Panc1 (cell line): Measurements from ENCODE around the gene MARCHF9. TPM values are rescaled to one million over a fixed set of nuclear protein-coding genes. Genes with fewer than 3 reads are reported as not detected.

Source experiments
- ATAC-seq: fragments of 200-7000 bp; cut with Tn5 transposase; 2 replicates; pipeline ENCODE4 v1.9.1; 2020; ENCODE audit warnings: mild to moderate bottlenecking, moderate library complexity
- BruUV-seq: library from RNA; stranded (reverse); fragments of 400-500 nt; replicated peaks from 2 replicates; lab custom pipeline; 2021; lab: Mats Ljungman, UMichigan
- CTCF ChIA-PET: fragments of 300-600 bp; sonication (Branson Sonifier 250); formaldehyde crosslinking; loops from one replicate; lab custom pipeline; 2022; ENCODE audit warnings: antibody characterized with exemption; lab: Charles Lee
- POLR2A ChIA-PET: fragments of 300-600 bp; sonication (Branson Sonifier 250); formaldehyde crosslinking; loops from one replicate; lab custom pipeline; 2022; ENCODE audit warnings: antibody characterized with exemption; lab: Charles Lee
- DNase-seq: peaks from one replicate; pipeline ENCODE4 v3.0.0-alpha.2; 2010; ENCODE audit warnings: low read depth, low spot score
- H3K27ac ChIP-seq: 2 replicates; pipeline ENCODE4 v1.5.1; 2011; ENCODE audit warnings: mild to moderate bottlenecking, low read length, inconsistent platforms
- H3K27me3 ChIP-seq: fragments of 200-500 bp; sonication (Bioruptor generic); 2 replicates; pipeline ENCODE4 v1.6.0; 2014; ENCODE audit warnings: low read length, inconsistent platforms; ENCODE audit not compliant: control insufficient read depth, insufficient read depth
- H3K36me3 ChIP-seq: fragments of 200-500 bp; sonication (Bioruptor generic); 2 replicates; pipeline ENCODE4 v1.5.1; 2014; ENCODE audit warnings: inconsistent platforms, mild to moderate bottlenecking, low read length, moderate library complexity; ENCODE audit not compliant: control insufficient read depth, insufficient read depth
- H3K4me1 ChIP-seq: 2 replicates; pipeline ENCODE4 v1.5.1; 2011; ENCODE audit warnings: inconsistent platforms, mild to moderate bottlenecking, low read length, moderate library complexity; ENCODE audit not compliant: control insufficient read depth, insufficient read depth
- H3K4me3 ChIP-seq, 2 experiments: 2 replicates each; pipeline ENCODE4 v1.5.1; 2011 to 2012; ENCODE audit warnings: low read depth in 2 of 2, low read length in 2 of 2, mild to moderate bottlenecking in 2 of 2, inconsistent platforms in 1 of 2, moderate library complexity in 1 of 2
- H3K9me3 ChIP-seq: fragments of 200-500 bp; sonication (Bioruptor generic); 2 replicates; pipeline ENCODE4 v1.5.1; 2014; ENCODE audit warnings: low read depth, mild to moderate bottlenecking, inconsistent platforms, low read length, moderate library complexity; ENCODE audit not compliant: control insufficient read depth, insufficient read depth
- CTCF ChIP-seq: fragments of 450-650 bp; IDR thresholded peaks from 2 replicates; pipeline ENCODE4 v1.5.1; 2017; ENCODE audit warnings: mild to moderate bottlenecking
- POLR2AphosphoS5 ChIP-seq: IDR thresholded peaks from 2 replicates; pipeline ENCODE4 v1.6.1; 2012; ENCODE audit warnings: mild to moderate bottlenecking, low read depth, low read length, moderate library complexity
- REST ChIP-seq, 2 experiments: IDR thresholded peaks; 2 replicates each; pipeline ENCODE4 v1.6.1; 2011 to 2012; ENCODE audit warnings: low read depth in 2 of 2, control low read depth in 1 of 2, low read length in 1 of 2, mild to moderate bottlenecking in 1 of 2, moderate library complexity in 1 of 2; ENCODE audit not compliant: insufficient read depth in 1 of 2
- SIN3A ChIP-seq: IDR thresholded peaks from 2 replicates; pipeline ENCODE4 v1.6.1; 2012; ENCODE audit warnings: low read depth, mild to moderate bottlenecking, low read length, moderate library complexity, borderline replicate concordance; ENCODE audit not compliant: insufficient read depth
- TCF7L2 ChIP-seq: IDR thresholded peaks from 2 replicates; pipeline ENCODE4 v1.6.1; 2011; ENCODE audit warnings: mild to moderate bottlenecking, low read depth, low read length, inconsistent platforms
- in situ Hi-C: cut with HindIII; loops from 2 replicates; pipeline ENCODE4 v1.10.0; 2016; ENCODE audit warnings: low sequenced_read_pairs, low pct_unique_long_range_greater_than_20kb
- intact Hi-C: fragments of 100-400 bp; cut with micrococcal nuclease; formaldehyde crosslinking; loops from one replicate; pipeline ENCODE4 v1.10.0; 2022; ENCODE audit not compliant: unreplicated experiment
- total RNA-seq: library from RNA; stranded (reverse); gene quantifications from one replicate; pipeline ENCODE4 v1.2.1, GENCODE V29; 2021; ENCODE audit not compliant: unreplicated experiment

MARCHF9 gene
- total RNA-seq, 1 experiment from 2014 or later = 2.3 TPM

DNA sequence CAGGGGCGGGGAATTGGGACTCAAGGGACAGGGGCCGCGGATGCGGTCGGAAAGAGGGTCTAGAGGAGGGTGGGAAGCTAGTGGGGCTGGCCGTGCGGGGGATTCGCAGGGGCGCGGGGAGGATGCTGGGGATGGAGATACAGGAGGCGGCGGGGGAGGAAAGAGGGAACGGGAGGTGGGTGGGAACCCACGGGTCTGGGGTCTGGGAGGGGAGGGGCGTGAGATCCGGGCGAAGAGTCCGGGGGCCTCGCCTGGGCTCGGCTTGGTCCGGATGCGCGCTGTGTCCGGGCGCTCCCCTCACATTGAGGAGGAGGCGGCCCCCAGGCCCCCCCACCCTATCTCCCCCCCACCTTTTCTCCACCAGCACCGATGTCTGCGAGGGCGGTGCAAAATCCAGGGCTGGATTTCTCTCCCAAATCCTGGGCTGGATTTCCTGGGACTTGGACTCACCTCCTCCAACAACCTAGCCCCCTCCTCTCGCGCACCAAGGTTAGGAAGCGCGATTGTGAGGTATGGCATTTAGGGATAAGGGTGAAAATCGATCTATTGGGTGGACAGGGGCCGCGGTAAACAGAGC is 16.2 kb upstream of the MARCHF9 start, which contains the start of gene AGAP2:
Gene AGAP2, minus strand, starts transcription at position 82 of the 577 bp plus-strand sequence. CDS start 496 bp downstream, outside the sequence.
- DNase-seq (no peak), ATAC-seq (no peak)
- TF ChIP-seq REST (IDR thresholded peaks at IDR 0.05; ENCODE audit: insufficient read depth in 1 of 2, low read depth in 2 of 2, low read length in 1 of 2) (no peak), CTCF (no peak), SIN3A (no peak), POLR2AphosphoS5 (no peak), TCF7L2 (no peak)
- BruUV-seq = no TSS peak
- no peaks in the 10 kb centered on the region; the same call in 1 of the 2 replicates for H3K27me3 ChIP-seq
- in situ Hi-C loops (no loop called here), intact Hi-C loops (loop anchor here (5.0 kb wide), 1 partner anchor 156 kb away; no protein-coding TSS in a partner anchor)
- peaks cover 7% of the 10 kb centered on the region; the same call in 1 of the 2 replicates for H3K4me1 ChIP-seq
- H3K36me3 ChIP-seq = peaks cover 3% of the 10 kb centered on the region; the same call in 1 of the 2 replicates
- no peaks in the 10 kb centered on the region for H3K9me3 ChIP-seq
- CTCF ChIA-PET = interaction anchor here (3.4 kb wide), 1 partner anchor 13 kb away, joined by 10 read pairs; no protein-coding TSS in a partner anchor
- POLR2A ChIA-PET = no interaction called here
- no peak within 1 kb of the TSS for H3K27ac ChIP-seq
- peak within 1 kb of the TSS; percentile 38 to 54 for H3K4me3 ChIP-seq

- no peak for ATAC-seq
- no peak for TF ChIP-seq CTCF
- TF ChIP-seq POLR2AphosphoS5 = no peak
- no peak overlapping the region for H3K4me3 ChIP-seq
Measured at GRCh38 chr12:57739387-57739786, 15.5 kb upstream of the MARCHF9 start.

More at GRCh38 chr12:57739387-57739786, 15.5 kb upstream of the MARCHF9 start:
- Histone ChIP-seq H3K4me1 (peaks cover 14% of the 10 kb centered on the region), H3K9me3 (no peaks in the 10 kb centered on the region), H3K27me3 (no peaks in the 10 kb centered on the region; the same call in 1 of the 2 replicates), H3K36me3 (peaks cover 3% of the 10 kb centered on the region; the same call in 1 of the 2 replicates), H3K27ac (no peak overlapping the region)
- in situ Hi-C loops = no loop called here
- ChIA-PET CTCF (interaction anchor here (3.4 kb wide), 1 partner anchor 13 kb away, joined by 10 read pairs; no protein-coding TSS in a partner anchor), POLR2A (no interaction called here)
- DNase-seq = no peak
- intact Hi-C loops = loop anchor here (5.0 kb wide), 1 partner anchor 157 kb away; no protein-coding TSS in a partner anchor
- BruUV-seq = no TSS peak
